Measurements from ENCODE around the gene UBA1.
"Not testable (repeated sequence)": the region's sequence is repeated elsewhere in the genome, so short reads cannot be mapped to it uniquely, and the experiment has no call there.

The UBA1 gene

GRCh38 chrX:47248576-47248975, 54.9 kb downstream of the UBA1 start:
- in situ Hi-C loops (cut with HindIII; ENCODE audit: low sequenced_read_pairs): no loop called here

GRCh38 chrX:47250017-47250347, 56.4 kb downstream of the UBA1 start:
- in situ Hi-C loops (cut with HindIII; ENCODE audit: low sequenced_read_pairs): no loop called here

- in situ Hi-C loops (cut with HindIII; ENCODE audit: low sequenced_read_pairs): not testable (repeated sequence)
Observed at GRCh38 chrX:47257620-47258019, 64.0 kb downstream of the UBA1 start.
